Activated naive CD8-positive, alpha-beta T cell treated with anti-CD3 and anti-CD28 coated beads, Interleukin-2, amount 50 U/mL, for 24 hours (primary cell): ENCODE data around the gene MAP7D1.
"Not testable (repeated sequence)": the region's sequence is repeated elsewhere in the genome, so short reads cannot be mapped to it uniquely, and the experiment has no call there.

Experiments
- ATAC-seq: fragments of 150-1000 bp; cut with Tn5 transposase; one replicate; pipeline ENCODE4 v1.10.0; 2021
- DNase-seq: peaks from one replicate; pipeline ENCODE4 v3.0.0; 2021
- H3K27ac Mint-ChIP-seq: one replicate; pipeline ENCODE4 v1.8.0; 2021; ENCODE audit warnings: mild to moderate bottlenecking, mixed read lengths
- H3K27me3 Mint-ChIP-seq: one replicate; pipeline ENCODE4 v1.8.0; 2021; ENCODE audit warnings: mixed read lengths
- H3K36me3 Mint-ChIP-seq: one replicate; pipeline ENCODE4 v1.8.0; 2021; ENCODE audit warnings: low read depth, mixed read lengths
- H3K4me1 Mint-ChIP-seq: one replicate; pipeline ENCODE4 v1.8.0; 2021; ENCODE audit warnings: mixed read lengths
- H3K4me3 Mint-ChIP-seq: one replicate; pipeline ENCODE4 v1.8.0; 2021; ENCODE audit warnings: mild to moderate bottlenecking, moderate library complexity, mixed read lengths
- H3K9me3 Mint-ChIP-seq: one replicate; pipeline ENCODE4 v1.8.0; 2021; ENCODE audit warnings: mixed read lengths

The MAP7D1 gene

GRCh38 chr1:36154765-36155407 is 1.1 kb upstream of the MAP7D1 start:
- Mint-ChIP-seq H3K36me3 (peaks cover 13% of the 10 kb centered on the region), H3K4me1 (peaks cover 72% of the 10 kb centered on the region), H3K4me3 (peak overlapping the region; percentile 78), H3K9me3 (no peaks in the 10 kb centered on the region), H3K27me3 (no peaks in the 10 kb centered on the region), H3K27ac (peak overlapping the region; percentile 80)
- ATAC-seq: no peak
- DNase-seq: no peak

GRCh38 chr1:36156329-36157114 is 562 bp downstream of the MAP7D1 start:
- DNase-seq (peak; percentile 68), ATAC-seq (no peak)
- Mint-ChIP-seq H3K27me3 (no peaks in the 10 kb centered on the region), H3K4me3 (peak overlapping the region; percentile 86), H3K9me3 (no peaks in the 10 kb centered on the region), H3K4me1 (peaks cover 73% of the 10 kb centered on the region), H3K36me3 (peaks cover 17% of the 10 kb centered on the region), H3K27ac (peak overlapping the region; percentile 82)

- Mint-ChIP-seq H3K27me3 (no peaks in the 10 kb centered on the region), H3K4me3 (peak overlapping the region; percentile 86), H3K36me3 (peaks cover 25% of the 10 kb centered on the region), H3K9me3 (no peaks in the 10 kb centered on the region), H3K4me1 (peaks cover 73% of the 10 kb centered on the region), H3K27ac (peak overlapping the region; percentile 82)
- DNase-seq (no peak), ATAC-seq (no peak)
These were observed 1.3 kb downstream of the MAP7D1 start for GRCh38 chr1:36157115-36157903.

GRCh38 chr1:36157973-36158826 is 2.2 kb downstream of the MAP7D1 start:
- H3K4me3 Mint-ChIP-seq: peak overlapping the region; percentile 86

GRCh38 chr1:36158827-36159252 is 2.9 kb downstream of the MAP7D1 start:
- not testable (repeated sequence) for DNase-seq

More at GRCh38 chr1:36157973-36158826, 2.2 kb downstream of the MAP7D1 start:
- Mint-ChIP-seq H3K4me1 (peaks cover 74% of the 10 kb centered on the region), H3K27me3 (no peaks in the 10 kb centered on the region), H3K36me3 (peaks cover 29% of the 10 kb centered on the region), H3K27ac (peak overlapping the region; percentile 82), H3K9me3 (no peaks in the 10 kb centered on the region)
- DNase-seq: no peak
- ATAC-seq: no peak

GRCh38 chr1:36159614-36160387 is 3.8 kb downstream of the MAP7D1 start:
- Mint-ChIP-seq H3K4me1 (peaks cover 70% of the 10 kb centered on the region), H3K4me3 (peak overlapping the region; percentile 83), H3K27ac (peak overlapping the region; percentile 91), H3K9me3 (no peaks in the 10 kb centered on the region), H3K36me3 (peaks cover 38% of the 10 kb centered on the region), H3K27me3 (no peaks in the 10 kb centered on the region)
- DNase-seq: no peak
- ATAC-seq: no peak

More at GRCh38 chr1:36158827-36159252, 2.9 kb downstream of the MAP7D1 start:
- ATAC-seq, H3K27me3 Mint-ChIP-seq, H3K9me3 Mint-ChIP-seq: not testable (repeated sequence)
- Mint-ChIP-seq H3K4me3 (peak overlapping the region; percentile 86), H3K4me1 (peaks cover 70% of the 10 kb centered on the region), H3K27ac (peak overlapping the region; percentile 91), H3K36me3 (peaks cover 30% of the 10 kb centered on the region)

GRCh38 chr1:36160388-36160948 is 4.5 kb downstream of the MAP7D1 start:
- no peak for DNase-seq
- Mint-ChIP-seq H3K27me3 (no peaks in the 10 kb centered on the region), H3K27ac (peak overlapping the region; percentile 91), H3K9me3 (no peaks in the 10 kb centered on the region), H3K36me3 (peaks cover 39% of the 10 kb centered on the region), H3K4me1 (peaks cover 68% of the 10 kb centered on the region), H3K4me3 (peak overlapping the region; percentile 83)
- ATAC-seq: no peak

- DNase-seq: peak; percentile 78
- Mint-ChIP-seq H3K4me3 (peak overlapping the region; percentile 83), H3K4me1 (peaks cover 70% of the 10 kb centered on the region), H3K36me3 (peaks cover 39% of the 10 kb centered on the region), H3K9me3 (no peaks in the 10 kb centered on the region), H3K27me3 (no peaks in the 10 kb centered on the region), H3K27ac (peak overlapping the region; percentile 91)
- ATAC-seq: peak; percentile 69
These were observed 5.1 kb downstream of the MAP7D1 start for GRCh38 chr1:36160949-36161485.

- H3K36me3 Mint-ChIP-seq: peaks cover 43% of the 10 kb centered on the region
These were observed 5.9 kb downstream of the MAP7D1 start for GRCh38 chr1:36161641-36162531.

GRCh38 chr1:36162680-36163239 is 6.8 kb downstream of the MAP7D1 start:
- no peak for ATAC-seq
- peaks cover 43% of the 10 kb centered on the region for H3K36me3 Mint-ChIP-seq

More at GRCh38 chr1:36161641-36162531, 5.9 kb downstream of the MAP7D1 start:
- H3K4me1 Mint-ChIP-seq: peaks cover 79% of the 10 kb centered on the region
- peak overlapping the region; percentile 91 for H3K27ac Mint-ChIP-seq
- peak overlapping the region; percentile 83 for H3K4me3 Mint-ChIP-seq
- ATAC-seq: no peak
- peak; percentile 34 for DNase-seq
- H3K9me3 Mint-ChIP-seq: no peaks in the 10 kb centered on the region
- no peaks in the 10 kb centered on the region for H3K27me3 Mint-ChIP-seq

GRCh38 chr1:36163426-36163825 is 7.5 kb downstream of the MAP7D1 start:
- Mint-ChIP-seq H3K4me3 (peak overlapping the region; percentile 13), H3K27ac (peak overlapping the region; percentile 91), H3K27me3 (no peaks in the 10 kb centered on the region), H3K9me3 (no peaks in the 10 kb centered on the region), H3K4me1 (peaks cover 72% of the 10 kb centered on the region), H3K36me3 (peaks cover 42% of the 10 kb centered on the region)
- DNase-seq (no peak), ATAC-seq (no peak)

More at GRCh38 chr1:36162680-36163239, 6.8 kb downstream of the MAP7D1 start:
- DNase-seq: no peak
- Mint-ChIP-seq H3K4me1 (peaks cover 77% of the 10 kb centered on the region), H3K27me3 (no peaks in the 10 kb centered on the region), H3K4me3 (peak overlapping the region; percentile 83), H3K27ac (peak overlapping the region; percentile 91), H3K9me3 (no peaks in the 10 kb centered on the region)

GRCh38 chr1:36164361-36164760 is 8.4 kb downstream of the MAP7D1 start:
- Mint-ChIP-seq H3K27me3 (no peaks in the 10 kb centered on the region), H3K4me1 (peaks cover 67% of the 10 kb centered on the region), H3K4me3 (no peak overlapping the region), H3K9me3 (no peaks in the 10 kb centered on the region), H3K36me3 (peaks cover 41% of the 10 kb centered on the region), H3K27ac (no peak overlapping the region)
- ATAC-seq: no peak
- DNase-seq: no peak
